ENCODE results near the gene QPCTL.

DNA sequence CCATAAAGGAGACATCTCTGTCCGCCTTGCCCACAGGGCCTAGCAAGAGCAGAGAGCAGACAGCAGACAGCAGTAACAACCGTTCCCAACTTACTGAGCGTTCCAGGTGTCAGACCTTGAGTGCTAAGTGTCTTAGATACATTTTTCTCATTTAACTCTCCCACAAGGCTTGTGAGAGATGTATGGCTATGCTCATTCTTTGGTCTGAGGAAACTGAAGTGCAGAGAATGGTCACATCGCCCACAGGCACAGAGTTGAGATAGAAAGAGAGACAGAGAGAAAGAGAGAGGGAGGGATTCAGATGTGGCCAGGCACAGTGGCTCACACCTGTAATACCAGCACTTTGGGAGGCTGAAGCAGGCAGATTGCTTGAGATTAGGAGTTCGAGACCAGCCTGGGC is 55.0 kb downstream of the QPCTL start:
- TF ChIP-seq EZH2phosphoT487 (IDR thresholded peaks at IDR 0.05; ENCODE audit: borderline replicate concordance, low read depth) (no peak), POLR2AphosphoS5 (IDR thresholded peaks at IDR 0.05; ENCODE audit: low read depth, low read length) (no peak), RAD21 (IDR thresholded peaks at IDR 0.05; ENCODE audit: low read length) (no peak), RFX5 (IDR thresholded peaks at IDR 0.05; ENCODE audit: low read length) (no peak), SMC3 (IDR thresholded peaks at IDR 0.05; ENCODE audit: low read depth, low read length) (no peak), JUND (IDR thresholded peaks at IDR 0.05) (no peak), YY1 (IDR thresholded peaks at IDR 0.05; ENCODE audit: low read depth) (no peak)
- TF ChIP-seq, protein P1, sequence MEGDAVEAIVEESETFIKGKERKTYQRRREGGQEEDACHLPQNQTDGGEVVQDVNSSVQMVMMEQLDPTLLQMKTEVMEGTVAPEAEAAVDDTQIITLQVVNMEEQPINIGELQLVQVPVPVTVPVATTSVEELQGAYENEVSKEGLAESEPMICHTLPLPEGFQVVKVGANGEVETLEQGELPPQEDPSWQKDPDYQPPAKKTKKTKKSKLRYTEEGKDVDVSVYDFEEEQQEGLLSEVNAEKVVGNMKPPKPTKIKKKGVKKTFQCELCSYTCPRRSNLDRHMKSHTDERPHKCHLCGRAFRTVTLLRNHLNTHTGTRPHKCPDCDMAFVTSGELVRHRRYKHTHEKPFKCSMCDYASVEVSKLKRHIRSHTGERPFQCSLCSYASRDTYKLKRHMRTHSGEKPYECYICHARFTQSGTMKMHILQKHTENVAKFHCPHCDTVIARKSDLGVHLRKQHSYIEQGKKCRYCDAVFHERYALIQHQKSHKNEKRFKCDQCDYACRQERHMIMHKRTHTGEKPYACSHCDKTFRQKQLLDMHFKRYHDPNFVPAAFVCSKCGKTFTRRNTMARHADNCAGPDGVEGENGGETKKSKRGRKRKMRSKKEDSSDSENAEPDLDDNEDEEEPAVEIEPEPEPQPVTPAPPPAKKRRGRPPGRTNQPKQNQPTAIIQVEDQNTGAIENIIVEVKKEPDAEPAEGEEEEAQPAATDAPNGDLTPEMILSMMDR (IDR thresholded peaks at IDR 0.05), result no peak
- TF ChIP-seq, protein P2, sequence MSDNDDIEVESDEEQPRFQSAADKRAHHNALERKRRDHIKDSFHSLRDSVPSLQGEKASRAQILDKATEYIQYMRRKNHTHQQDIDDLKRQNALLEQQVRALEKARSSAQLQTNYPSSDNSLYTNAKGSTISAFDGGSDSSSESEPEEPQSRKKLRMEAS (IDR thresholded peaks at IDR 0.05; ENCODE audit: low read depth), result no peak
- TF ChIP-seq, protein P3, sequence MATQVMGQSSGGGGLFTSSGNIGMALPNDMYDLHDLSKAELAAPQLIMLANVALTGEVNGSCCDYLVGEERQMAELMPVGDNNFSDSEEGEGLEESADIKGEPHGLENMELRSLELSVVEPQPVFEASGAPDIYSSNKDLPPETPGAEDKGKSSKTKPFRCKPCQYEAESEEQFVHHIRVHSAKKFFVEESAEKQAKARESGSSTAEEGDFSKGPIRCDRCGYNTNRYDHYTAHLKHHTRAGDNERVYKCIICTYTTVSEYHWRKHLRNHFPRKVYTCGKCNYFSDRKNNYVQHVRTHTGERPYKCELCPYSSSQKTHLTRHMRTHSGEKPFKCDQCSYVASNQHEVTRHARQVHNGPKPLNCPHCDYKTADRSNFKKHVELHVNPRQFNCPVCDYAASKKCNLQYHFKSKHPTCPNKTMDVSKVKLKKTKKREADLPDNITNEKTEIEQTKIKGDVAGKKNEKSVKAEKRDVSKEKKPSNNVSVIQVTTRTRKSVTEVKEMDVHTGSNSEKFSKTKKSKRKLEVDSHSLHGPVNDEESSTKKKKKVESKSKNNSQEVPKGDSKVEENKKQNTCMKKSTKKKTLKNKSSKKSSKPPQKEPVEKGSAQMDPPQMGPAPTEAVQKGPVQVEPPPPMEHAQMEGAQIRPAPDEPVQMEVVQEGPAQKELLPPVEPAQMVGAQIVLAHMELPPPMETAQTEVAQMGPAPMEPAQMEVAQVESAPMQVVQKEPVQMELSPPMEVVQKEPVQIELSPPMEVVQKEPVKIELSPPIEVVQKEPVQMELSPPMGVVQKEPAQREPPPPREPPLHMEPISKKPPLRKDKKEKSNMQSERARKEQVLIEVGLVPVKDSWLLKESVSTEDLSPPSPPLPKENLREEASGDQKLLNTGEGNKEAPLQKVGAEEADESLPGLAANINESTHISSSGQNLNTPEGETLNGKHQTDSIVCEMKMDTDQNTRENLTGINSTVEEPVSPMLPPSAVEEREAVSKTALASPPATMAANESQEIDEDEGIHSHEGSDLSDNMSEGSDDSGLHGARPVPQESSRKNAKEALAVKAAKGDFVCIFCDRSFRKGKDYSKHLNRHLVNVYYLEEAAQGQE (IDR thresholded peaks at IDR 0.05; ENCODE audit: low read depth, low read length), result no peak

Data from SK-N-SH (cell line).